Esophagus (tissue), 2 donors: ENCODE results near the gene IL10RA. TPM values are rescaled to one million over a fixed set of nuclear protein-coding genes. Genes with fewer than 3 reads are reported as not detected.

ENCODE experiments used
- H3K27ac ChIP-seq, 2 donors: one replicate each; pipeline ENCODE4 v1.5.1; 2013; ENCODE audit warnings: low read depth in 2 of 2, mild to moderate bottlenecking in 2 of 2, inconsistent platforms in 1 of 2, low read length in 1 of 2, moderate library complexity in 1 of 2
- H3K27me3 ChIP-seq, 2 donors: one replicate each; pipeline ENCODE4 v1.6.1; 2013; ENCODE audit warnings: low read length in 2 of 2, control low read depth in 1 of 2, mild to moderate bottlenecking in 1 of 2; ENCODE audit not compliant: insufficient read depth in 2 of 2, control insufficient read depth in 1 of 2
- H3K36me3 ChIP-seq, 2 donors: one replicate each; pipeline ENCODE4 v1.6.1; 2013; ENCODE audit warnings: low read length in 1 of 2; ENCODE audit not compliant: control insufficient read depth in 2 of 2, insufficient read depth in 2 of 2
- H3K4me1 ChIP-seq, 2 donors: one replicate each; pipeline ENCODE4 v1.6.1; 2013; ENCODE audit warnings: low read length in 1 of 2; ENCODE audit not compliant: control insufficient read depth in 2 of 2, insufficient read depth in 2 of 2
- H3K4me3 ChIP-seq, 2 donors: one replicate each; pipeline ENCODE4 v1.5.1; 2013; ENCODE audit warnings: low read length in 2 of 2, mild to moderate bottlenecking in 2 of 2, low read depth in 1 of 2, moderate library complexity in 1 of 2
- H3K9me3 ChIP-seq, 2 donors: one replicate each; pipeline ENCODE4 v1.6.1; 2013; ENCODE audit warnings: mild to moderate bottlenecking in 2 of 2, low read depth in 1 of 2, low read length in 1 of 2, moderate library complexity in 1 of 2; ENCODE audit not compliant: control insufficient read depth in 2 of 2, insufficient read depth in 1 of 2
- WGBS, 2 donors: extraction: QIAGEN DNeasy Blood & Tissue Kit; methylation state at CpG; one replicate each; pipeline ENCODE4 v1.1.7; 2013; 5-methylcytosine and 5-hydroxymethylcytosine counted together
- polyA plus RNA-seq, 2 donors: library from polyadenylated mRNA; stranded (reverse); fragments of 200-250 nt; gene quantifications; one replicate each; pipeline ENCODE4 v1.2.3, GENCODE V29; 2013
- donor health status: healthy with polysubstance abuse.
- donor health status: Bipolar disorder and iron deficiency.

Gene IL10RA
- polyA plus RNA-seq, result 1 to 10 TPM; 2.0 to 2.2 TPM

GRCh38 chr11:117985953-117986887, at the start of gene IL10RA:
Gene IL10RA (plus strand): TSS chr11:117986394. CDS start chr11:117986468, 74 bp downstream.
- peaks cover 2 to 14% of the 10 kb centered on the region in 2 donors for H3K4me1 ChIP-seq
- peak within 1 kb of the TSS; percentile 32 to 65 for H3K4me3 ChIP-seq
- WGBS, 2 donors, result 2 to 3% methylated on average over 64 to 71 of the region's 71 CpGs
- peak within 1 kb of the TSS; percentile 75 to 77 for H3K27ac ChIP-seq
- no peaks in the 10 kb centered on the region for H3K27me3 ChIP-seq
- no peaks in the 10 kb centered on the region for H3K9me3 ChIP-seq
- no peaks in the 10 kb centered on the region for H3K36me3 ChIP-seq

- 49% methylated on average over 6 of the region's 6 CpGs for WGBS, 2 donors
- Histone ChIP-seq H3K4me3 (no peak overlapping the region), H3K27ac (no peak overlapping the region), H3K27me3 (no peaks in the 10 kb centered on the region), H3K36me3 (no peaks in the 10 kb centered on the region), H3K4me1 (peaks cover 2 to 4% of the 10 kb centered on the region in 2 donors), H3K9me3 (no peaks in the 10 kb centered on the region)
These were observed 49.2 kb upstream of the IL10RA start for GRCh38 chr11:117936973-117937372.

GRCh38 chr11:117940736-117941135, 45.5 kb upstream of the IL10RA start:
- H3K27ac ChIP-seq, result peak overlapping the region in 1 of 2 donors; percentile 27
- peaks cover 2% of the 10 kb centered on the region in 2 donors for H3K4me1 ChIP-seq
- H3K36me3 ChIP-seq, result no peaks in the 10 kb centered on the region
- no peaks in the 10 kb centered on the region for H3K9me3 ChIP-seq
- H3K27me3 ChIP-seq, result no peaks in the 10 kb centered on the region
- WGBS, 2 donors, result 93 to 94% methylated on average over 8 of the region's 8 CpGs
- H3K4me3 ChIP-seq, result no peak overlapping the region

GRCh38 chr11:117941163-117941707, 45.0 kb upstream of the IL10RA start:
- H3K27me3 ChIP-seq, result no peaks in the 10 kb centered on the region
- H3K4me1 ChIP-seq, result peaks cover 2% of the 10 kb centered on the region in 2 donors
- peak overlapping the region in 1 of 2 donors; percentile 60 for H3K27ac ChIP-seq
- H3K36me3 ChIP-seq, result no peaks in the 10 kb centered on the region
- no peak overlapping the region for H3K4me3 ChIP-seq
- H3K9me3 ChIP-seq, result no peaks in the 10 kb centered on the region
- WGBS, 2 donors, result 54 to 76% methylated on average over 4 of the region's 4 CpGs

- Histone ChIP-seq H3K4me3 (no peak overlapping the region), H3K9me3 (no peaks in the 10 kb centered on the region), H3K4me1 (peaks cover 2% of the 10 kb centered on the region in 2 donors), H3K36me3 (no peaks in the 10 kb centered on the region), H3K27ac (no peak overlapping the region), H3K27me3 (no peaks in the 10 kb centered on the region)
- 86 to 89% methylated on average over 6 of the region's 6 CpGs for WGBS, 2 donors
These were observed 44.1 kb upstream of the IL10RA start for GRCh38 chr11:117941976-117942654.

- Histone ChIP-seq H3K4me1 (peaks cover 2% of the 10 kb centered on the region in 2 donors), H3K27me3 (no peaks in the 10 kb centered on the region), H3K27ac (no peak overlapping the region), H3K4me3 (no peak overlapping the region), H3K9me3 (no peaks in the 10 kb centered on the region), H3K36me3 (no peaks in the 10 kb centered on the region)
- WGBS, 2 donors, result 78 to 79% methylated on average over 5 of the region's 5 CpGs
These were observed 41.6 kb upstream of the IL10RA start for GRCh38 chr11:117944554-117944953.

GRCh38 chr11:117945047-117945810, 41.0 kb upstream of the IL10RA start:
- no peaks in the 10 kb centered on the region for H3K36me3 ChIP-seq
- no peaks in the 10 kb centered on the region for H3K9me3 ChIP-seq
- peaks cover 2% of the 10 kb centered on the region in 2 donors for H3K4me1 ChIP-seq
- no peak overlapping the region for H3K27ac ChIP-seq
- 35 to 40% methylated on average over 7 of the region's 7 CpGs for WGBS, 2 donors
- H3K4me3 ChIP-seq, result no peak overlapping the region
- no peaks in the 10 kb centered on the region for H3K27me3 ChIP-seq

- peaks cover 2% of the 10 kb centered on the region in 2 donors for H3K4me1 ChIP-seq
- H3K27me3 ChIP-seq, result no peaks in the 10 kb centered on the region
- no peaks in the 10 kb centered on the region for H3K36me3 ChIP-seq
- 66 to 67% methylated on average over 5 of the region's 5 CpGs for WGBS, 2 donors
- H3K27ac ChIP-seq, result no peak overlapping the region
- no peak overlapping the region for H3K4me3 ChIP-seq
- no peaks in the 10 kb centered on the region for H3K9me3 ChIP-seq
These were observed 39.9 kb upstream of the IL10RA start for GRCh38 chr11:117946156-117946841.
